Ishikawa (cell line): ENCODE results near the gene APOC1.

Experiments
- CEBPB ChIP-seq: IDR thresholded peaks from 2 replicates; pipeline ENCODE4 v1.6.1; 2012
- CREB1 ChIP-seq: IDR thresholded peaks from 2 replicates; pipeline ENCODE4 v1.6.1; 2012; ENCODE audit warnings: low read depth
- EGR1 ChIP-seq: IDR thresholded peaks from 2 replicates; pipeline ENCODE4 v1.6.1; 2012
- EP300 ChIP-seq: IDR thresholded peaks from 2 replicates; pipeline ENCODE4 v1.6.1; 2012; ENCODE audit warnings: borderline replicate concordance
- FOXM1 ChIP-seq: IDR thresholded peaks from 2 replicates; pipeline ENCODE4 v1.6.1; 2012; ENCODE audit warnings: low read depth, borderline replicate concordance
- NFIC ChIP-seq: IDR thresholded peaks from 2 replicates; pipeline ENCODE4 v1.6.1; 2012
- RAD21 ChIP-seq: IDR thresholded peaks from 2 replicates; pipeline ENCODE4 v1.6.1; 2012; ENCODE audit warnings: low read depth
- TAF1 ChIP-seq: IDR thresholded peaks from 2 replicates; pipeline ENCODE4 v1.6.1; 2012; ENCODE audit warnings: low read depth, mild to moderate bottlenecking
- TCF12 ChIP-seq: IDR thresholded peaks from 2 replicates; pipeline ENCODE4 v1.6.1; 2012; ENCODE audit warnings: low read depth
- TEAD4 ChIP-seq: IDR thresholded peaks from 2 replicates; pipeline ENCODE4 v1.6.1; 2012
- USF1 ChIP-seq: IDR thresholded peaks from 2 replicates; pipeline ENCODE4 v1.6.1; 2012
- YY1 ChIP-seq: IDR thresholded peaks from 2 replicates; pipeline ENCODE4 v1.6.1; 2012; ENCODE audit warnings: low read depth
- ZBTB7A ChIP-seq: IDR thresholded peaks from 2 replicates; pipeline ENCODE4 v1.6.1; 2012; ENCODE audit warnings: low read depth
- TF ChIP-seq, protein P1 (sequence below): IDR thresholded peaks from 2 replicates; pipeline ENCODE4 v1.6.1; 2012
- TF ChIP-seq, protein P2 (sequence below): IDR thresholded peaks from 2 replicates; pipeline ENCODE4 v1.6.1; 2012; ENCODE audit warnings: low read depth, mild to moderate bottlenecking

Gene APOC1

GRCh38 chr19:44882063-44882462 lies 32.3 kb upstream of the APOC1 start:
- TF ChIP-seq USF1, result no peak
- TF ChIP-seq TEAD4, result no peak
- no peak for TF ChIP-seq EGR1
- no peak for TF ChIP-seq ZBTB7A
- TF ChIP-seq, protein P1, sequence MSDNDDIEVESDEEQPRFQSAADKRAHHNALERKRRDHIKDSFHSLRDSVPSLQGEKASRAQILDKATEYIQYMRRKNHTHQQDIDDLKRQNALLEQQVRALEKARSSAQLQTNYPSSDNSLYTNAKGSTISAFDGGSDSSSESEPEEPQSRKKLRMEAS, result no peak
- no peak for TF ChIP-seq TCF12
- TF ChIP-seq CREB1, result no peak
- TF ChIP-seq, protein P2, sequence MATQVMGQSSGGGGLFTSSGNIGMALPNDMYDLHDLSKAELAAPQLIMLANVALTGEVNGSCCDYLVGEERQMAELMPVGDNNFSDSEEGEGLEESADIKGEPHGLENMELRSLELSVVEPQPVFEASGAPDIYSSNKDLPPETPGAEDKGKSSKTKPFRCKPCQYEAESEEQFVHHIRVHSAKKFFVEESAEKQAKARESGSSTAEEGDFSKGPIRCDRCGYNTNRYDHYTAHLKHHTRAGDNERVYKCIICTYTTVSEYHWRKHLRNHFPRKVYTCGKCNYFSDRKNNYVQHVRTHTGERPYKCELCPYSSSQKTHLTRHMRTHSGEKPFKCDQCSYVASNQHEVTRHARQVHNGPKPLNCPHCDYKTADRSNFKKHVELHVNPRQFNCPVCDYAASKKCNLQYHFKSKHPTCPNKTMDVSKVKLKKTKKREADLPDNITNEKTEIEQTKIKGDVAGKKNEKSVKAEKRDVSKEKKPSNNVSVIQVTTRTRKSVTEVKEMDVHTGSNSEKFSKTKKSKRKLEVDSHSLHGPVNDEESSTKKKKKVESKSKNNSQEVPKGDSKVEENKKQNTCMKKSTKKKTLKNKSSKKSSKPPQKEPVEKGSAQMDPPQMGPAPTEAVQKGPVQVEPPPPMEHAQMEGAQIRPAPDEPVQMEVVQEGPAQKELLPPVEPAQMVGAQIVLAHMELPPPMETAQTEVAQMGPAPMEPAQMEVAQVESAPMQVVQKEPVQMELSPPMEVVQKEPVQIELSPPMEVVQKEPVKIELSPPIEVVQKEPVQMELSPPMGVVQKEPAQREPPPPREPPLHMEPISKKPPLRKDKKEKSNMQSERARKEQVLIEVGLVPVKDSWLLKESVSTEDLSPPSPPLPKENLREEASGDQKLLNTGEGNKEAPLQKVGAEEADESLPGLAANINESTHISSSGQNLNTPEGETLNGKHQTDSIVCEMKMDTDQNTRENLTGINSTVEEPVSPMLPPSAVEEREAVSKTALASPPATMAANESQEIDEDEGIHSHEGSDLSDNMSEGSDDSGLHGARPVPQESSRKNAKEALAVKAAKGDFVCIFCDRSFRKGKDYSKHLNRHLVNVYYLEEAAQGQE, result no peak
- no peak for TF ChIP-seq TAF1
- no peak for TF ChIP-seq FOXM1
- TF ChIP-seq NFIC, result no peak
- no peak for TF ChIP-seq RAD21
- TF ChIP-seq YY1, result no peak
- TF ChIP-seq CEBPB, result no peak
- TF ChIP-seq EP300, result no peak

- TF ChIP-seq CEBPB, result no peak
- TF ChIP-seq YY1, result no peak
- TF ChIP-seq, protein P1, result no peak
- TF ChIP-seq USF1, result no peak
- no peak for TF ChIP-seq CREB1
- TF ChIP-seq NFIC, result no peak
- no peak for TF ChIP-seq FOXM1
- no peak for TF ChIP-seq EP300
- TF ChIP-seq TEAD4, result no peak
- no peak for TF ChIP-seq EGR1
- TF ChIP-seq, protein P2, result no peak
- TF ChIP-seq TCF12, result no peak
- no peak for TF ChIP-seq ZBTB7A
- TF ChIP-seq TAF1, result no peak
- no peak for TF ChIP-seq RAD21
These were observed 30.5 kb upstream of the APOC1 start for GRCh38 chr19:44883922-44884321.

GRCh38 chr19:44884566-44884965 lies 29.8 kb upstream of the APOC1 start:
- no peak for TF ChIP-seq USF1
- TF ChIP-seq, protein P2, result no peak
- TF ChIP-seq, protein P1, result no peak
- TF ChIP-seq TAF1, result no peak
- TF ChIP-seq CREB1, result no peak
- TF ChIP-seq EGR1, result no peak
- no peak for TF ChIP-seq YY1
- TF ChIP-seq ZBTB7A, result no peak
- TF ChIP-seq TEAD4, result no peak
- TF ChIP-seq RAD21, result no peak
- TF ChIP-seq CEBPB, result no peak
- TF ChIP-seq EP300, result no peak
- TF ChIP-seq NFIC, result no peak
- no peak for TF ChIP-seq FOXM1
- TF ChIP-seq TCF12, result no peak

GRCh38 chr19:44886141-44886540 lies 28.3 kb upstream of the APOC1 start:
- TF ChIP-seq CREB1, result no peak
- TF ChIP-seq YY1, result no peak
- TF ChIP-seq TAF1, result no peak
- no peak for TF ChIP-seq TEAD4
- no peak for TF ChIP-seq CEBPB
- no peak for TF ChIP-seq RAD21
- TF ChIP-seq NFIC, result no peak
- no peak for TF ChIP-seq ZBTB7A
- no peak for TF ChIP-seq TCF12
- TF ChIP-seq, protein P1, result no peak
- TF ChIP-seq FOXM1, result no peak
- TF ChIP-seq, protein P2, result no peak
- TF ChIP-seq EGR1, result no peak
- no peak for TF ChIP-seq EP300
- TF ChIP-seq USF1, result no peak
